Upper lobe of left lung (tissue), 4 donors: ENCODE measurements around the gene RASA3.

Source experiments
- CTCF ChIP-seq, 6 experiments: fragments of 450-650 bp in 4 of 6; fragments of 200-600 bp in 2 of 6; sonication (generic) in 2 of 6; IDR thresholded peaks; one replicate each; pipeline ENCODE4 v1.5.1; 2016 to 2019; ENCODE audit warnings: antibody characterized with exemption in 6 of 6
- POLR2AphosphoS5 ChIP-seq, 2 donors: sonication (generic); formaldehyde crosslinking; IDR thresholded peaks; one replicate each; pipeline ENCODE4 v1.5.1; 2017; ENCODE audit warnings: antibody characterized with exemption in 2 of 2

GRCh38 chr13:113933901-113934300 is 198.5 kb downstream of the RASA3 start:
- TF ChIP-seq POLR2AphosphoS5 (IDR thresholded peaks at IDR 0.05): no peak
- TF ChIP-seq CTCF (IDR thresholded peaks at IDR 0.05): no peak
